ENCODE data around the gene KCND3. TPM values are rescaled to one million over a fixed set of nuclear protein-coding genes. Genes with fewer than 3 reads are reported as not detected.

KCND3 gene
- total and polyA plus RNA-seq, 2 experiments from 2014 or later: 0.10 to 0.18 TPM

DNA sequence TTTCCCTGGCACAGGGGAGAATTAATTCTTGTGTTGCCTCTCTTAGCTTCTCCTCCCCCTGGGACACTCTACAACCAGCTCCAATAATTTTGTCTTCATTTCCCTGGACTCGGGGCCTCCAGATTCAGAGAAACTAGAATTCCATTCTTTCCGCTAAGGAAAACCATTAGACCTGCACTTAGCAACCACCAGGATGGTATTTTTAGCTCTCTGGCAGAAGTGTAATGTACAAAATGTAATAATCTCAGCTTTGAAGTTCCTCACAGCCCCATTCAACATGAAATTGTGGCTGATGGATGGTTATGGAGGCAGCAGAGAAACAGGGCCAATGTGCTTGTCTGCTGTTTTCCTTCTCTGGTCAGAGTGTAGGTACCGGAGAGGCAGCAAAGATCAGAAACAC is 113.8 kb downstream of the KCND3 start:
- no peak overlapping the region for H3K4me3 Mint-ChIP-seq
- DNase-seq (ENCODE audit: low spot score) (no peak), ATAC-seq (no peak)
- H3K4me1 Mint-ChIP-seq: peaks cover 4% of the 10 kb centered on the region; the same call in 1 of the 3 replicates
- no peaks in the 10 kb centered on the region for H3K36me3 Mint-ChIP-seq (ENCODE audit: low read depth)
- Histone ChIP-seq H3F3A (replicated peaks; ENCODE audit: low read depth) (no peaks in the 10 kb centered on the region), H3K4me2 (no peak overlapping the region), H3K4me1 (ENCODE audit: insufficient read depth) (no peaks in the 10 kb centered on the region), H3K27me3 (ENCODE audit: insufficient read depth) (no peaks in the 10 kb centered on the region), H3K4me3 (no peak overlapping the region), H3K36me3 (ENCODE audit: insufficient read depth) (no peaks in the 10 kb centered on the region), H4K20me1 (replicated peaks; ENCODE audit: insufficient read depth) (no peaks in the 10 kb centered on the region), H2AFZ (no peak overlapping the region), H3K27ac (ENCODE audit: low read depth) (no peak overlapping the region), H3K9me2 (ENCODE audit: insufficient read depth) (no peaks in the 10 kb centered on the region), H3K79me2 (replicated peaks; ENCODE audit: insufficient read depth) (no peaks in the 10 kb centered on the region)
- H3K27me3 Mint-ChIP-seq (ENCODE audit: insufficient read depth, low read depth, poor library complexity): peaks cover 7% of the 10 kb centered on the region
- TF ChIP-seq ZNF331 (CRISPR knock-in tag; IDR thresholded peaks at IDR 0.05; ENCODE audit: low read depth): no peak
- no peak for TF ChIP-seq ETS1 (IDR thresholded peaks at IDR 0.05)
- no peak for TF ChIP-seq EZH2phosphoT487 (IDR thresholded peaks at IDR 0.05; ENCODE audit: unreplicated experiment)
- no peak for TF ChIP-seq EZH2 (IDR thresholded peaks at IDR 0.05; ENCODE audit: low read depth, unreplicated experiment)
- TF ChIP-seq, protein P1, sequence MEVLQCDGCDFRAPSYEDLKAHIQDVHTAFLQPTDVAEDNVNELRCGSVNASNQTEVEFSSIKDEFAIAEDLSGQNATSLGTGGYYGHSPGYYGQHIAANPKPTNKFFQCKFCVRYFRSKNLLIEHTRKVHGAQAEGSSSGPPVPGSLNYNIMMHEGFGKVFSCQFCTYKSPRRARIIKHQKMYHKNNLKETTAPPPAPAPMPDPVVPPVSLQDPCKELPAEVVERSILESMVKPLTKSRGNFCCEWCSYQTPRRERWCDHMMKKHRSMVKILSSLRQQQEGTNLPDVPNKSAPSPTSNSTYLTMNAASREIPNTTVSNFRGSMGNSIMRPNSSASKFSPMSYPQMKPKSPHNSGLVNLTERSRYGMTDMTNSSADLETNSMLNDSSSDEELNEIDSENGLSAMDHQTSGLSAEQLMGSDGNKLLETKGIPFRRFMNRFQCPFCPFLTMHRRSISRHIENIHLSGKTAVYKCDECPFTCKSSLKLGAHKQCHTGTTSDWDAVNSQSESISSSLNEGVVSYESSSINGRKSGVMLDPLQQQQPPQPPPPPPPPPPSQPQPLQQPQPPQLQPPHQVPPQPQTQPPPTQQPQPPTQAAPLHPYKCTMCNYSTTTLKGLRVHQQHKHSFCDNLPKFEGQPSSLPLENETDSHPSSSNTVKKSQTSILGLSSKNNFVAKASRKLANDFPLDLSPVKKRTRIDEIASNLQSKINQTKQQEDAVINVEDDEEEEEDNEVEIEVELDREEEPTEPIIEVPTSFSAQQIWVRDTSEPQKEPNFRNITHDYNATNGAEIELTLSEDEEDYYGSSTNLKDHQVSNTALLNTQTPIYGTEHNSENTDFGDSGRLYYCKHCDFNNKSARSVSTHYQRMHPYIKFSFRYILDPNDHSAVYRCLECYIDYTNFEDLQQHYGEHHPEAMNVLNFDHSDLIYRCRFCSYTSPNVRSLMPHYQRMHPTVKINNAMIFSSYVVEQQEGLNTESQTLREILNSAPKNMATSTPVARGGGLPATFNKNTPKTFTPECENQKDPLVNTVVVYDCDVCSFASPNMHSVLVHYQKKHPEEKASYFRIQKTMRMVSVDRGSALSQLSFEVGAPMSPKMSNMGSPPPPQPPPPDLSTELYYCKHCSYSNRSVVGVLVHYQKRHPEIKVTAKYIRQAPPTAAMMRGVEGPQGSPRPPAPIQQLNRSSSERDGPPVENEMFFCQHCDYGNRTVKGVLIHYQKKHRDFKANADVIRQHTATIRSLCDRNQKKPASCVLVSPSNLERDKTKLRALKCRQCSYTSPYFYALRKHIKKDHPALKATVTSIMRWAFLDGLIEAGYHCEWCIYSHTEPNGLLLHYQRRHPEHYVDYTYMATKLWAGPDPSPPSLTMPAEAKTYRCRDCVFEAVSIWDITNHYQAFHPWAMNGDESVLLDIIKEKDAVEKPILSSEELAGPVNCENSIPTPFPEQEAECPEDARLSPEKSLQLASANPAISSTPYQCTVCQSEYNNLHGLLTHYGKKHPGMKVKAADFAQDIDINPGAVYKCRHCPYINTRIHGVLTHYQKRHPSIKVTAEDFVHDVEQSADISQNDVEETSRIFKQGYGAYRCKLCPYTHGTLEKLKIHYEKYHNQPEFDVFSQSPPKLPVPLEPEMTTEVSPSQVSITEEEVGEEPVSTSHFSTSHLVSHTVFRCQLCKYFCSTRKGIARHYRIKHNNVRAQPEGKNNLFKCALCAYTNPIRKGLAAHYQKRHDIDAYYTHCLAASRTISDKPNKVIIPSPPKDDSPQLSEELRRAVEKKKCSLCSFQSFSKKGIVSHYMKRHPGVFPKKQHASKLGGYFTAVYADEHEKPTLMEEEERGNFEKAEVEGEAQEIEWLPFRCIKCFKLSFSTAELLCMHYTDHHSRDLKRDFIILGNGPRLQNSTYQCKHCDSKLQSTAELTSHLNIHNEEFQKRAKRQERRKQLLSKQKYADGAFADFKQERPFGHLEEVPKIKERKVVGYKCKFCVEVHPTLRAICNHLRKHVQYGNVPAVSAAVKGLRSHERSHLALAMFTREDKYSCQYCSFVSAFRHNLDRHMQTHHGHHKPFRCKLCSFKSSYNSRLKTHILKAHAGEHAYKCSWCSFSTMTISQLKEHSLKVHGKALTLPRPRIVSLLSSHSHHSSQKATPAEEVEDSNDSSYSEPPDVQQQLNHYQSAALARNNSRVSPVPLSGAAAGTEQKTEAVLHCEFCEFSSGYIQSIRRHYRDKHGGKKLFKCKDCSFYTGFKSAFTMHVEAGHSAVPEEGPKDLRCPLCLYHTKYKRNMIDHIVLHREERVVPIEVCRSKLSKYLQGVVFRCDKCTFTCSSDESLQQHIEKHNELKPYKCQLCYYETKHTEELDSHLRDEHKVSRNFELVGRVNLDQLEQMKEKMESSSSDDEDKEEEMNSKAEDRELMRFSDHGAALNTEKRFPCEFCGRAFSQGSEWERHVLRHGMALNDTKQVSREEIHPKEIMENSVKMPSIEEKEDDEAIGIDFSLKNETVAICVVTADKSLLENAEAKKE (CRISPR knock-in tag; IDR thresholded peaks at IDR 0.05): no peak
- no peak for TF ChIP-seq REST (IDR thresholded peaks at IDR 0.05; ENCODE audit: unreplicated experiment)
- no peak for TF ChIP-seq NANOG (IDR thresholded peaks at IDR 0.05; ENCODE audit: borderline replicate concordance)
- no peak for TF ChIP-seq CREB1 (CRISPR knock-in tag; IDR thresholded peaks at IDR 0.05; ENCODE audit: low read depth)
- no peak for TF ChIP-seq ZNF114 (CRISPR knock-in tag; IDR thresholded peaks at IDR 0.05)
- no peak for TF ChIP-seq JUNB (IDR thresholded peaks at IDR 0.05; ENCODE audit: unreplicated experiment)
- TF ChIP-seq, protein P2, sequence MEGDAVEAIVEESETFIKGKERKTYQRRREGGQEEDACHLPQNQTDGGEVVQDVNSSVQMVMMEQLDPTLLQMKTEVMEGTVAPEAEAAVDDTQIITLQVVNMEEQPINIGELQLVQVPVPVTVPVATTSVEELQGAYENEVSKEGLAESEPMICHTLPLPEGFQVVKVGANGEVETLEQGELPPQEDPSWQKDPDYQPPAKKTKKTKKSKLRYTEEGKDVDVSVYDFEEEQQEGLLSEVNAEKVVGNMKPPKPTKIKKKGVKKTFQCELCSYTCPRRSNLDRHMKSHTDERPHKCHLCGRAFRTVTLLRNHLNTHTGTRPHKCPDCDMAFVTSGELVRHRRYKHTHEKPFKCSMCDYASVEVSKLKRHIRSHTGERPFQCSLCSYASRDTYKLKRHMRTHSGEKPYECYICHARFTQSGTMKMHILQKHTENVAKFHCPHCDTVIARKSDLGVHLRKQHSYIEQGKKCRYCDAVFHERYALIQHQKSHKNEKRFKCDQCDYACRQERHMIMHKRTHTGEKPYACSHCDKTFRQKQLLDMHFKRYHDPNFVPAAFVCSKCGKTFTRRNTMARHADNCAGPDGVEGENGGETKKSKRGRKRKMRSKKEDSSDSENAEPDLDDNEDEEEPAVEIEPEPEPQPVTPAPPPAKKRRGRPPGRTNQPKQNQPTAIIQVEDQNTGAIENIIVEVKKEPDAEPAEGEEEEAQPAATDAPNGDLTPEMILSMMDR (conservative IDR thresholded peaks at IDR 0.05; ENCODE audit: low read depth in 2 of 2): no peak
- no peak for TF ChIP-seq STAT1 (IDR thresholded peaks at IDR 0.05; ENCODE audit: unreplicated experiment)
- no peak for TF ChIP-seq POLR2AphosphoS5 (IDR thresholded peaks at IDR 0.05; ENCODE audit: low read depth)
- H3K27ac Mint-ChIP-seq: no peak overlapping the region
- H3K9me3 Mint-ChIP-seq: no peaks in the 10 kb centered on the region
